Immature natural killer cell (primary cell): ENCODE data around the gene DEFB121. TPM values are rescaled to one million over a fixed set of nuclear protein-coding genes. Genes with fewer than 3 reads are reported as not detected.
"Not testable (repeated sequence)": the region's sequence is repeated elsewhere in the genome, so short reads cannot be mapped to it uniquely, and the experiment has no call there.

Experiments used
- DNase-seq, 3 donors: peaks; one replicate each; pipeline ENCODE4 v3.0.0; 2022; ENCODE audit warnings: mixed read lengths in 1 of 3
- H3K27ac Mint-ChIP-seq, 6 donors: one replicate each; pipeline ENCODE4 v1.8.0; 2020; ENCODE audit warnings: mixed read lengths in 6 of 6, mild to moderate bottlenecking in 5 of 6, inconsistent platforms in 4 of 6, moderate library complexity in 3 of 6
- H3K27me3 Mint-ChIP-seq, 3 donors: one replicate each; pipeline ENCODE4 v1.8.0; 2020 to 2021; ENCODE audit warnings: low read depth in 3 of 3, mild to moderate bottlenecking in 3 of 3, mixed read lengths in 3 of 3, moderate library complexity in 3 of 3, inconsistent platforms in 1 of 3
- H3K36me3 Mint-ChIP-seq, 3 donors: one replicate each; pipeline ENCODE4 v1.8.0; 2020; ENCODE audit warnings: mixed read lengths in 3 of 3, inconsistent platforms in 2 of 3, mild to moderate bottlenecking in 2 of 3
- H3K4me1 Mint-ChIP-seq, 2 donors: one replicate each; pipeline ENCODE4 v1.8.0; 2020; ENCODE audit warnings: inconsistent platforms in 2 of 2, mild to moderate bottlenecking in 2 of 2, mixed read lengths in 2 of 2, moderate library complexity in 1 of 2
- H3K4me3 Mint-ChIP-seq, 5 donors: one replicate each; pipeline ENCODE4 v1.8.0; 2020; ENCODE audit warnings: mild to moderate bottlenecking in 5 of 5, mixed read lengths in 5 of 5, inconsistent platforms in 3 of 5, moderate library complexity in 3 of 5
- H3K9me3 Mint-ChIP-seq, 6 donors: one replicate each; pipeline ENCODE4 v1.8.0; 2020; ENCODE audit warnings: mild to moderate bottlenecking in 6 of 6, mixed read lengths in 6 of 6, inconsistent platforms in 4 of 6, moderate library complexity in 3 of 6
- polyA plus RNA-seq, 3 donors: library from polyadenylated mRNA; unstranded; fragments of 300-500 nt; fragmentation: Illumina TruSeq; gene quantifications; one replicate each; pipeline ENCODE4 v1.2.3, GENCODE V29; 2021

The DEFB121 gene, protein sequence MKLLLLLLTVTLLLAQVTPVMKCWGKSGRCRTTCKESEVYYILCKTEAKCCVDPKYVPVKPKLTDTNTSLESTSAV
- not detected for polyA plus RNA-seq

DNA sequence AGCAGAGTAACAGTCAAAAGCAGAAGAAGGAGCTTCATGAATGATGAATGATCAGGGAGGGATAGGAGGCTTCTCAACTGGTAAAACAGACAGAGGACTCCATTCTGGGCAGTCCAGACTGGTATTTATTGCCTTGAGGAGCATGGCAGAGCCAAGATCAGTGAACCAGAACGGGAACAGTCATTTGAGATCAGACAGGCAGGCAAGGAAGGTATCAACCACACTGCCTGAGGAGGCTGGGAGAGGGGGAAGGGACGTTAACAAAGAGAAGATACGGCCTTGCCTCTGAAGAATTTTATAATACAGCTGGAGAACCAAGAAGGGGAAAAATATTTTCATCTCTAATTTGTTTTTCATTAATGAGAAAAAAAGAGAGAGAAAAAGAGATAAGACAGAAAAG lies at the start of gene DEFB121:
Gene DEFB121 (minus strand): TSS at position 101 of the 400 bp plus-strand sequence. CDS start 63 bp downstream, at position 38.
- Mint-ChIP-seq H3K36me3 (no peaks in the 10 kb centered on the region), H3K9me3 (peaks cover 0 to 2% (median 0%) of the 10 kb centered on the region in 6 donors), H3K27ac (no peak within 1 kb of the TSS), H3K4me3 (no peak within 1 kb of the TSS), H3K27me3 (peaks cover 0 to 8% (median 2%) of the 10 kb centered on the region in 3 donors), H3K4me1 (no peaks in the 10 kb centered on the region)
- DNase-seq: no peak

DNA sequence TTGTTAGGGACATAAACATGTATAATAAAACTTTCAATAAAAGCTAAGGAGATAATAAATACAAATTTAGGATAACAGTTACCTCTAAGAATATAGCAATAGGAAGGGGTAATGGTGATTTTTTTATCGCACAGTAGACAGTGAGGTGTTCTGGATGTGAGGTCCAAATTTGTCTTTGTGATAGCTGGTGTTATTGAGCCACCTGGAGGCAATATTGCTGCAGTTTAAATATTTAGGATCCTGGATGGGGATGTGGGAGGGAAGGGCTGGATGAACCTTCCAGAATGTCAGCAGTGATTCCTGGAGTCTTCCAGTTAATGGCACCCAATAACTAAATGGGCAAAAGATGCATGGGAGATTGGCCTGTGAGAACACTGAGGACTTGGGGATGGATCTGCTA lies 48.3 kb upstream of the DEFB121 start:
- Mint-ChIP-seq H3K4me1 (no peaks in the 10 kb centered on the region), H3K27me3 (peaks cover 3 to 13% (median 10%) of the 10 kb centered on the region in 3 donors), H3K27ac (no peak overlapping the region), H3K4me3 (no peak overlapping the region), H3K36me3 (no peaks in the 10 kb centered on the region), H3K9me3 (peaks cover 0 to 2% (median 0%) of the 10 kb centered on the region in 6 donors)
- DNase-seq: no peak

DNA sequence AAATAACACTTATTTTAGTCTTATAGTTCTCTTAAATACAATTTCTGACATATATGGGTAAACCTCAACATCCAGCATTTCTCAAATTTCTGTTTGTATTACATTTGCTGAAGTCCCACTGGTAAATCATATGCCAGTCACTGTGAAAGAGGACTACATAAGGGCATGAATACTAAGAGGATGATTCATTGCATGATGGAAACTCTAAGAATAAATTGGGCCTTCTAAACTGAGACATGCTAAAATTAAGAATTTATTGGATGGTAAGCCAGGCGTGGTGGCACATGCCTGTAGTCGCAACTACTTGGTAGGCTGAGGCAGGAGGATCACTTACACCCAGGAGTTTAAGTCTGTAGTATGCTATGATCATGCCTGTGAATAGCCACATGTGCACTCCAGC lies 46.6 kb upstream of the DEFB121 start:
- Mint-ChIP-seq H3K9me3 (peaks cover 0 to 2% (median 0%) of the 10 kb centered on the region in 6 donors), H3K36me3 (no peaks in the 10 kb centered on the region), H3K4me3 (no peak overlapping the region), H3K4me1 (no peaks in the 10 kb centered on the region), H3K27ac (no peak overlapping the region), H3K27me3 (peaks cover 3 to 13% (median 11%) of the 10 kb centered on the region in 3 donors)
- no peak for DNase-seq

DNA sequence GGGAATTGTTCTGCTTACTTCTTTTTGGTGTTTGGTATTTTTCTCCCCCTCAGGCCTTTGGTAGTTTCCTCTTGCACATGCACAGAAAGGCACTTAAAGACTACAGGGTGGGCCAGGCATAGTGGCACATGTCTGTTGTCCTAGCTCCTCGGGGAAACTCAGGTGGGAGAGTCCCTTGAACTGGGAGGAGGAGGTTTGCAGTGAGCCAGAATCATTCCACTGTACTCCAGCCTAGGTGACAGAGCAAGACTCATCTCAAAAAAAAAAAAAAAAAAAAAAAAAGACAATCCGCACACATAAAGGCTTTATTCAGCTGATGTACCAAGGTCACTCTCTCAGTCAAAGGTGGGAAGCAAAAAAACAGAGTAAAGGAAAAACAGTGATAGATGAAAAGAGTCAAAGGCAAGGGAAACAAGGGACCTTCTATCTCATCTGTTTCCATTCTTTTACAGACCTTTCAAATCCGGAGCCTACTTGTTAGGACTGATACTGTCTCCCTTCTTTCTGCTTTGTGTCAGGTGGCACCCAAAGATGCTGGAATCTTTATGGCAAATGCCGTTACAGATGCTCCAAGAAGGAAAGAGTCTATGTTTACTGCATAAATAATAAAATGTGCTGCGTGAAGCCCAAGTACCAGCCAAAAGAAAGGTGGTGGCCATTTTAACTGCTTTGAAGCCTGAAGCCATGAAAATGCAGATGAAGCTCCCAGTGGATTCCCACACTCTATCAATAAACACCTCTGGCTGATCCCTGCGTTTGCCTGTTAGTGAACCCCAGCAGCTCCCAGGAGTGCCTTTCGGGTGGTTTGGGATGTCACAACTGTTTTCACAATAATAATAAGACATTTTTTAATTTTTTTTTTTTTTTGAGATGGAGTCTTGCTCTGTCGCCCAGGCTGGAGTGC lies 43.7 kb upstream of the DEFB121 start:
- peaks cover 3 to 11% (median 9%) of the 10 kb centered on the region in 3 donors for H3K27me3 Mint-ChIP-seq
- H3K27ac Mint-ChIP-seq: no peak overlapping the region

DNA sequence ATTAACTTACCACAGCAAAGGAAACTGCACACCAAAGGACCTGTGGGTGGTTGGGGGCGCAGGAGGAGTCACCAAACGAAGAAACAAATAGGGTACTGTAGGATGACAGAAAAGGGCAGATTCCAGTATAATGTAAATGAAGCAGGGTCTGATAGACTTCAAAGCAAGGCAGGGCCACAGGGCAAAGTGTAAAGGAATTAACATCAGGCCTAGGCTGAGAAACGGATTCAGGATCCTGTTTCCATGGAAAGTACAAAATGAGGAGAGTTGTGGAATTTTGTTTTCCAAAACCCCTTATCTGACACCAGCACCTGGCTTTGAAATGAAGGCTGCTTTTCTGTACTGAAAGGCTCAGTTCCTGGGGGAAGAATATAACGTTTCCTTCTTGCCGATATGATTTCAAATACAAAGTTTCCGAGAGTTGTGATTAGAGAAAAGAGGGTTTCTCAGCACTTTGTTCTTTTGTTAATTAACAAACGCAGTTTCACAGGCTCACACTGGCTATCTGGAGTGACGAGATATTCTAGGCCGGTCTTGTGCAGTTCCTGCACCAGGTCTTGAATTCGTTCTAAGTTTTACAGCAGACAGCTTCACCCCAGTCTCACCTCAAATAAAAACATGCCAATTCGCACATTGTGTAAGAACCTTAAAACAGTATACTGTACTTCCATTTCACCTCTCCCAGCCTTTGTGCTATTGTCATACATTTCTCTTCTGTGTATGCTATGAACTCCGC lies 40.2 kb upstream of the DEFB121 start:
- no peaks in the 10 kb centered on the region for H3K9me3 Mint-ChIP-seq

More for the DNA sequence above, 43.7 kb upstream of the DEFB121 start:
- Mint-ChIP-seq H3K36me3 (peaks cover 0 to 3% (median 0%) of the 10 kb centered on the region in 3 donors), H3K4me3 (no peak overlapping the region), H3K9me3 (no peaks in the 10 kb centered on the region), H3K4me1 (no peaks in the 10 kb centered on the region)
- no peak for DNase-seq

DNA sequence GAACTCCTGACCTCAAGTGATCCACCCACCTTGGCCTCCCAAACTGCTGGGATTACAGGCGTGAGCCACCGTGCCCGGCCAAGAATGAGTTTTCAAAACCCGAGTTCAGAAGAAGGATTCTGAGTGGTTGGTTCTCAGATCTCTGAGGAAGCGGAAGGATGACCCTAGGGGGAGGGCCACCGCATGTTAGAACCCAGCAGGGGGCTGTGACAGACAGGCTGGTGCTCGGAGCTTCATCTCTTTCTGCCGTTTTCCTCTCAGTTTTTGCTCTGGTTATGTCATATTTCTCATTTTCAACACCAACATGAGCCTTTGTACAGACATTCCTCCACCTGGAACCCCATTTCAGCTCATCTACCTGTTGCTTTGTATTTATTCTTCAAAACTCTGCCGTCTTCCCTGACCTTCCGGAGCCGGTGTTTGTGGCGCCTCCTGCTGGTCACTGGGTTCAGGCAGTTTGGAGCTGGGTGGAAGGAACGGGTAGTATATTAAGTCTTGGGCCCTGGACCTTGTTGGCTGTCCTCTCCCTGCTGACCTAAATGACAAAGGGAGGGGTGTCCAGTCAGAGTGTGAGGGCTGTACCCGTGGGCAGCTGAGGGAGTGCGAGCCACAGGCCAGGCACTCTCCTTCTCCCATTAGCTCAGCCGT lies 34.1 kb upstream of the DEFB121 start, which contains the start of gene DEFB123:
Gene DEFB123 (plus strand): TSS at position 621 of the 648 bp plus-strand sequence. CDS start 67 bp downstream, outside the sequence.
- peaks cover 2 to 6% (median 6%) of the 10 kb centered on the region in 3 donors for H3K27me3 Mint-ChIP-seq
- no peak for DNase-seq
- no peaks in the 10 kb centered on the region for H3K4me1 Mint-ChIP-seq
- H3K27ac Mint-ChIP-seq: no peak within 1 kb of the TSS
- H3K9me3 Mint-ChIP-seq: no peaks in the 10 kb centered on the region
- H3K4me3 Mint-ChIP-seq: no peak within 1 kb of the TSS
- no peaks in the 10 kb centered on the region for H3K36me3 Mint-ChIP-seq

More for the DNA sequence above, 40.2 kb upstream of the DEFB121 start:
- Mint-ChIP-seq H3K27ac (no peak overlapping the region), H3K36me3 (peaks cover 0 to 3% (median 0%) of the 10 kb centered on the region in 3 donors), H3K4me3 (no peak overlapping the region), H3K4me1 (no peaks in the 10 kb centered on the region), H3K27me3 (peaks cover 0 to 9% (median 9%) of the 10 kb centered on the region in 3 donors)
- DNase-seq: no peak

DNA sequence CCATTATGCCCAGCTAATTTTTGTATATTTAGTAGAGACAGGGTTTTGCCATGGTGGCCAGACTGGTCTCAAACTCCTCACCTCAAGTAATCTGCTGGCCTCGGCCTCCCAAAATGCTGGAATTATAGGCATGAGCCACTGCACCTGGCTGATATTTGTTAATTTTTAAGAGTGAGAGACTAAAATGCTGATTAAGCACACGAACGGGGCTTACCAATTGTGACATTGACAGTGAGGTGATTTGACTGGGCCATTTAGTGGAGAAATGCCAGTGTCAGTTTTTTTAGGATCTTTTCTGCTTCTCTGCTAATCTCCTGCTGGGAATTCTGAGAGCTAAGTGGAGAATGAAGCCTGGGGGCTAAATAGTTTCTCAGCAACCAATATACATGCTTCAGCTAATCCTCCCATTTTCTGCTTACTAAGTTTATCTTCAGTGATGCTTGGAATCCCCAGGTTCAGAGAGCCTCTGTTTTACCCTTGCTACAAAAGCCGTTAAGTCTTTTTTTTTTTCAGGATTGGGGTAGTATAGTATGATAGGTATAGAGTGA lies 24.6 kb upstream of the DEFB121 start:
- no peak for DNase-seq
- H3K27ac Mint-ChIP-seq: no peak overlapping the region
- H3K4me1 Mint-ChIP-seq: no peaks in the 10 kb centered on the region
- H3K27me3 Mint-ChIP-seq: peaks cover 5 to 8% (median 8%) of the 10 kb centered on the region in 3 donors
- no peaks in the 10 kb centered on the region for H3K36me3 Mint-ChIP-seq
- H3K9me3 Mint-ChIP-seq: peaks cover 0 to 2% (median 0%) of the 10 kb centered on the region in 6 donors
- H3K4me3 Mint-ChIP-seq: no peak overlapping the region

DNA sequence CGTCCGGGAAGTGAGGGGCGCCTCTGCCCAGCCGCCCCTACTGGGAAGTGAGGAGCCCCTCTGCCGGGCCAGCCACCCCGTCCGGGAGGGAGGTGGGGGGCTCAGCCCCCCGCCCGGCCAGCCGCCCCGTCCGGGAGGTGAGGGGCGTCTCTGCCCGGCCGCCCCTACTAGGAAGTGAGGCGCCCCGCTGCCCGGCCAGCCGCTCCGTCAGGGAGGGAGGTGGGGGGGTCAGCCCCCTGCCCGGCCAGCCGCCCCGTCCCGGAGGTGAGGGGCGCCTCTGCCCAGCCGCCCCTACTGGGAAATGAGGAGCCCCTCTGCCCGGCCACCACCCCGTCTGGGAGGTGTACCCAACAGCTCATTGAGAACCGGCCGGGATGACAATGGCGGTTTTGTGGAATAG lies 21.6 kb upstream of the DEFB121 start:
- H3K27ac Mint-ChIP-seq, H3K4me3 Mint-ChIP-seq, H3K4me1 Mint-ChIP-seq, H3K27me3 Mint-ChIP-seq, DNase-seq, H3K36me3 Mint-ChIP-seq, H3K9me3 Mint-ChIP-seq: not testable (repeated sequence)

DNA sequence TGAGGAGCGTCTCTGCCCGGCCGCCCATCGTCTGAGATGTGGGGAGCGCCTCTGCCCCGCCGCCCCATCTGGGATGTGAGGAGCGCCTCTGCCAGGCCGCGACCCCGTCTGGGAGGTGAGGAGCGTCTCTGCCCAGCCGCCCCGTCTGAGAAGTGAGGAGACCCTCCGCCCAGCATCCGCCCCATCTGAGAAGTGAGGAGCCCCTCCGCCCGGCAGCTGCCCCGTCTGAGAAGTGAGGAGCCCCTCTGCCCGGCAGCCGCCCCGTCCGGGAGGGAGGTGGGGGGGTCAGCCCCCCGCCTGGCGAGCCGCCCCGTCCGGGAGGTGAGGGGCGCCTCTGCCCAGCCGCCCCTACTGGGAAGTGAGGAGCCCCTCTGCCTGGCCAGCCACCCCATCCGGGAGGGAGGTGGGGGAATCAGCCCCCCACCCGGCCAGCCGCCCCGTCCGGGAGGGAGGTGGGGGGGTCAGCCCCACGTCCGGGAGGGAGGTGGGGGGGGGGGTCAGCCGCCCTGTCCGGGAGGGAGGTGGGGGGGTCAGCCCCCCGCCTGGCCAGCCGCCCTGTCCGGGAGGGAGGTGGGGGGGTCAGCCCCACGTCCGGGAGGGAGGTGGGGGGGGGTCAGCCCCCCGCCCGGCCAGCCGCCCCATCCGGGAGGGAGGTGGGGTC lies 21.0 kb upstream of the DEFB121 start:
- not testable (repeated sequence) for H3K4me1 Mint-ChIP-seq, H3K4me3 Mint-ChIP-seq, H3K9me3 Mint-ChIP-seq, H3K27me3 Mint-ChIP-seq, DNase-seq, H3K36me3 Mint-ChIP-seq, H3K27ac Mint-ChIP-seq

DNA sequence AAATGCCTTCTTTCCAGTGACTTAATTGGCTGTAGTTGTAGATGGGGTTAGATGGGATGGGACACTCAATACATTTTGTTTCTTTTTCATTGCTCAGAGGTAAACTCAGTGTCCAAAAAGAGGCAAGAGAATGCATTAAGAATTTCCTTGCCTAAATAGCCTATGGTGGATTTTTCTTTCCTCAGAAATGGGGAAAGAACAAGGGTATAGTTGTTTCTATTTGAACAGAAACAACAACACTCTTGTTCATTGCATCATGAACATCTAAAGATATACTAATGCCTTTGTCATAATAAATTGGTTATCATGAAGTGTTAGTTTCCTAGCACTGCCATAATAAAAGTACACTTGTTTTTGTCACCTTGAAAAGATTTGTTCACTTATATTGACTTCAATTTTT lies 19.8 kb upstream of the DEFB121 start:
- Mint-ChIP-seq H3K4me1 (no peaks in the 10 kb centered on the region), H3K27me3 (peaks cover 2 to 5% (median 2%) of the 10 kb centered on the region in 3 donors), H3K36me3 (no peaks in the 10 kb centered on the region), H3K27ac (no peak overlapping the region), H3K9me3 (peaks cover 0 to 2% (median 0%) of the 10 kb centered on the region in 6 donors), H3K4me3 (no peak overlapping the region)
- no peak for DNase-seq

DNA sequence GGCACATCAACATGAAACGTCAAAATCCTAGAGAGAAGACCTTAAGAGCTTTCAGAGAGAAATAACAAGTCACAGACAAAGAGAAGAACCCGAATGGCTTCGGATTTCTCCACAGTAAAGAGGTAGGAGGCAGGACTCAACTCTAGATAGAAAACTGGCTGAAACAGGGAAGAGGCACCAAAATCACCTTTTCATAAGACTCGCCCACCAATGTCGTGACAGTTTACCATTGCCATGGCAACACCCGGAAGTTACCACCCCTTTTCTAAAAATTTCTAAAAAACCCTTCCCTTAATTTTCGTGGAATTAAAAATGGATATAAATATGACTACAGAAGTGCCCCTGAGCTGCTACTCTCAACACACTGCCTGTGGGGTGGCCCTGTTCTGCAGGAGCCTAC lies 12.3 kb upstream of the DEFB121 start:
- no peak overlapping the region for H3K4me3 Mint-ChIP-seq
- H3K4me1 Mint-ChIP-seq: no peaks in the 10 kb centered on the region
- peaks cover 0 to 4% (median 0%) of the 10 kb centered on the region in 6 donors for H3K9me3 Mint-ChIP-seq
- DNase-seq: no peak
- H3K36me3 Mint-ChIP-seq: no peaks in the 10 kb centered on the region
- peaks cover 4 to 8% (median 4%) of the 10 kb centered on the region in 3 donors for H3K27me3 Mint-ChIP-seq
- H3K27ac Mint-ChIP-seq: no peak overlapping the region

DNA sequence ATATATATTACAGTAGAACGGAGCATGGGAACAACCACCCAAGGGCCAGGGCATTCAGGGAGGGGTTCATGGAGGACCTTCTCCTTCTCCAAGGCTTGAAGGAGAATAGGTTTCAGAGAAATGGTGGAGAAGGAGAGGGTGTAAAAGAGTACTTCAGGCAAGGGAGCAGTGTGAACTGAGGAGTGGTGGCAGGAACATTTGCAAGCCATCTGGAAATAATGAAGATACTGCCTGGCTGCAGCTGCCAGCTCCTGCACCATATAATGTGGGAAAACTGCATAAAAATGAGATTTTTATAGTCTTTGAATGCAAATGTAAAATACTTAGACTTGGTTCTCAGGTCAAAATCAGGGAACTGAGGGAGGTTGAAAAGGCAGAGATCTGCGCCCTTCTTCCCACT lies 9.6 kb upstream of the DEFB121 start:
- Mint-ChIP-seq H3K27me3 (peaks cover 5 to 8% (median 6%) of the 10 kb centered on the region in 3 donors), H3K27ac (no peak overlapping the region), H3K4me3 (no peak overlapping the region), H3K36me3 (no peaks in the 10 kb centered on the region), H3K9me3 (peaks cover 0 to 5% (median 0%) of the 10 kb centered on the region in 6 donors), H3K4me1 (no peaks in the 10 kb centered on the region)
- no peak for DNase-seq

DNA sequence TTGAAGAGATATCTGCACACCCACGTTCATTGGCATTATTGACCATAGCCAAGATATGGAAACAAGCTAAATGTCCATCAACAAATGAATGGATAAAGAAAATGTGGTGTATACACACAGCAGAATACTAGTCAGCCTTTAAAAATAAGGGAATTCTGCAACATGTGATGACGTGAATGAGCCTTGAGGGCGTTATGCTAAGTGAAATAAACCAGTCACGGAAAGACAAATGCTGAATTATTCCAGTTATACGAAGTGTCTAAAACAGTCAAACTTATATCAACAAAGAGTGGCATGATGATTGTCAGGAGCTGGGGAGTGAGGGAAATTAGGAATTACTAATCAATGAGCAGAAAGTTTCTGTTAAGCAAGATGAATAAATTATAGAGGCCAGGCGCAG lies 8.4 kb upstream of the DEFB121 start:
- H3K9me3 Mint-ChIP-seq: peaks cover 0 to 3% (median 0%) of the 10 kb centered on the region in 6 donors
- no peak for DNase-seq
- no peaks in the 10 kb centered on the region for H3K4me1 Mint-ChIP-seq
- H3K27me3 Mint-ChIP-seq: peaks cover 5 to 6% (median 6%) of the 10 kb centered on the region in 3 donors
- H3K36me3 Mint-ChIP-seq: no peaks in the 10 kb centered on the region
- no peak overlapping the region for H3K27ac Mint-ChIP-seq
- H3K4me3 Mint-ChIP-seq: no peak overlapping the region
